Omental fat pad (tissue), 4 donors: ENCODE results near the gene TMEM218. TPM values are rescaled to one million over a fixed set of nuclear protein-coding genes. Genes with fewer than 3 reads are reported as not detected.

Experiments
- ATAC-seq: fragments of 150-250 bp; one replicate; pipeline ENCODE4 v1.9.1; 2016; ENCODE audit warnings: mild to moderate bottlenecking, moderate library complexity; ENCODE audit not compliant: low FRiP score
- DNase-seq: peaks from one replicate; pipeline ENCODE4 v3.0.0-alpha.2; 2019; ENCODE audit warnings: low spot score
- total RNA-seq, 4 donors: library from RNA; depleted of rRNA; stranded (reverse); fragments of >200 nt; gene quantifications; one replicate each; pipeline ENCODE4 v1.1.0, GENCODE V29; 2016
- TF ChIP-seq, protein P1 (sequence below), 3 donors: fragments of 450-650 bp; IDR thresholded peaks; one replicate each; pipeline ENCODE4 v1.5.1; 2016 to 2017; ENCODE audit warnings: antibody characterized with exemption in 3 of 3, mild to moderate bottlenecking in 3 of 3, moderate library complexity in 2 of 3

Gene TMEM218
- total RNA-seq, 4 donors from 2014 or later, result 17.0 to 24.4 (median 21.9) TPM

DNA sequence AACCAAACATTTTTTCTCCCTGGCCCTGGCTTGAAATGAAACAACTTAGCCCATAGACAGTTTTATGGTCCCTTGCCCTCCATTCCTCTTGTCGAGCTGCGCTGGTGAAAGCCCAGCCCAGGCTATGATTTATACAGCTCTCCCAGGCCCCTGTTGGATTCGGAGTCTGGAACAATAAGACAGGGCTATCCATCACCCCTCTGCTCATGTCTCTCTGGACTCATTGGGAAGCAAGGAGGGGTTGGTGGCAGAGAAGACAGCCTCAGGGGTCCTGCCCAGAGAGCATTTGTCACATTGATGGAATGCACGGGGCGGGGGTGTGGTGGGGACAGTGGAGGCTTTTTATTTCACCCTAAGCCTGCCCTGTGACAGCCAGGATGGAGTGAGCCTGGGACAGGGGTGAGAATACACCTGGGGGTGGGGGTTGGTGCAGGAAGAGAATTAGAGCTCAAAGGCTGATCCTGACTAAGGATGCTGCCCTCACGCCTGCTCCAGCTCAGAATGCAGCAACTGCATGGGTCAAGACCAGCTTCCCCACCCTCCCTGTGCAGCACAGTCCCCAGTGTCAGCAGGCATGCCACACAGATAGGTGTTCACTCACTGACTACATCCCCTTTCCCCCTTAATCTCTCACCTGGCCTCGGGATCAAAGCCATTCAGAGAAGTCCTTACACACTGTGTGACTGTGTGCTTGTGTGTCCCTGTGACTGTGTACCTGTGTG lies 43.1 kb upstream of the TMEM218 start:
- TF ChIP-seq, protein P1, sequence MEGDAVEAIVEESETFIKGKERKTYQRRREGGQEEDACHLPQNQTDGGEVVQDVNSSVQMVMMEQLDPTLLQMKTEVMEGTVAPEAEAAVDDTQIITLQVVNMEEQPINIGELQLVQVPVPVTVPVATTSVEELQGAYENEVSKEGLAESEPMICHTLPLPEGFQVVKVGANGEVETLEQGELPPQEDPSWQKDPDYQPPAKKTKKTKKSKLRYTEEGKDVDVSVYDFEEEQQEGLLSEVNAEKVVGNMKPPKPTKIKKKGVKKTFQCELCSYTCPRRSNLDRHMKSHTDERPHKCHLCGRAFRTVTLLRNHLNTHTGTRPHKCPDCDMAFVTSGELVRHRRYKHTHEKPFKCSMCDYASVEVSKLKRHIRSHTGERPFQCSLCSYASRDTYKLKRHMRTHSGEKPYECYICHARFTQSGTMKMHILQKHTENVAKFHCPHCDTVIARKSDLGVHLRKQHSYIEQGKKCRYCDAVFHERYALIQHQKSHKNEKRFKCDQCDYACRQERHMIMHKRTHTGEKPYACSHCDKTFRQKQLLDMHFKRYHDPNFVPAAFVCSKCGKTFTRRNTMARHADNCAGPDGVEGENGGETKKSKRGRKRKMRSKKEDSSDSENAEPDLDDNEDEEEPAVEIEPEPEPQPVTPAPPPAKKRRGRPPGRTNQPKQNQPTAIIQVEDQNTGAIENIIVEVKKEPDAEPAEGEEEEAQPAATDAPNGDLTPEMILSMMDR (IDR thresholded peaks at IDR 0.05), result no peak
- ATAC-seq (no peak), DNase-seq (no peak)

DNA sequence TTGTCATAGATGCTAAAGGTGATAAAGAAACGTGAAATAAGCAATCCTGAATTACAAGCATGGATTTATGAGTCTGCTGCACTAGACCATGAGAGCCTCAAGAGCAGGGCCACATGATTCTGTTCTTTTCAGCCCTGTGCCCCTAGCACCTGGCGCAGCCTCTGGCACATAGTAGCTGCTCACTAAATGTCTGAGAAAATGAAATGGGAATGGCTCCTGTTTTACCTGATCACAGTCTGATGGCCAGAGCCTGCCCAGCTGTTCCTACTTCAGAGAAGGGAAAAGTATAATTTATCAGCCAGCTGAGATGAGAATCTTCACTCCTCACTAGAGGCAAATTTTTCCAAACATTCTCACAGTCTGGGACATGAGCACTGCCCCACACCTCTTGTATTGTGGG lies 42.4 kb upstream of the TMEM218 start:
- TF ChIP-seq, protein P1 (IDR thresholded peaks at IDR 0.05), result no peak
- ATAC-seq (no peak), DNase-seq (no peak)

DNA sequence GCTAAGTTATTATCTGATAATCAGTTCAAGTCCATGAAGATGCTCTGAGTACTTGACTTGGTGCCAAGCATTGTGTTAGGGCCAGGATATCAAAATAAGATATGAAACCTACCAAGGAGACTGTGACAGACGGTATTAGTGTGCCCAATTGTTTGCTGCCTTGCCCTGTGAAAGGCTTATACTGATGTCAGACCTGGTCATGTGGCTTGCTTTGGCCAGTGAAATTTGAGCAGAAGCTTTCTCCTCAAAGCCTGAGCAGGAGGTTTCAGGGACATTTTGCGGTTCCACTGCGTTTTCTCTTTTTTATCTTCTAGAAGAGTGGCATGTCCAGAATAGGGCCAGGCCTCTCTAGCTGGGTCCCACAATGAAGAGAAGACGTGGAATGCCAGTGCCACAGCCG lies 37.3 kb upstream of the TMEM218 start:
- TF ChIP-seq, protein P1 (IDR thresholded peaks at IDR 0.05), result no peak
- DNase-seq, result no peak
- no peak for ATAC-seq

DNA sequence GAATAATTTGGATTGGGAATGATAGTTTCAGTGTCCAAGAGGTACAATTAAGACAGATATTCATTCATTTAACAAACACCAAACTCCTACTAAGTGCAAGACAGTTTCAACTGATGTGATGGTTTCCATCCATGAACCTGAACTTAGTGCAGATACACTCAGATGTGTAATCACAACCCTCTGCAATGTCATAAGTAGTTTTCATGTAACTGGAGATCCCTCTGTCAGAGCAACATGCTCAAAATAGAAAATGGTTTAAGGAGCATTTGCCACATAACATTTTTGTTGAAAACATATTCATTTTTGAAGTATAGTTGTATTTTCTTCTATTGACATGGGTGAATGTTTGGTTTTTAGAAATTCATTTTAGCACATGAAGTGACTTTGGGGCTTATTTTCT lies 36.6 kb upstream of the TMEM218 start:
- TF ChIP-seq, protein P1 (IDR thresholded peaks at IDR 0.05), result no peak
- DNase-seq (no peak), ATAC-seq (no peak)

DNA sequence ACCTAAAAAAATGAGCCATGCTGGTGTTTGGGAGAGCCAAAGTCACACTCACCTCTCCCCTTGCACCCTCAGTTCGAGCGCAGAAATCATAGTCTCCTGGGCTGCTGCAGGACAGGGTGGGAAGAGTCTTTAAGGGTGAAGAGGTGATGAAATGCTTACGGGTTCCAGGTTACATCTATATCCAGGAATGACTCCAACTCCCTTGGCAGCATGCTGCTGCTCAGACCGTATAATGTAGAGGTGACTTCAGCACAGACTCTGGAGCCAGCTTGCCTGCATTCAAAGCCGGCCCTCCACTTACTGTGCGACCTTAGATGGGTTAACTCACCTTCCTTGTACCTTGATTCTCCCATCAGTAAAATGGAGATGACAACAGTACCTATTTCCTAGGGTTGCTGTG lies 35.9 kb upstream of the TMEM218 start:
- TF ChIP-seq, protein P1 (IDR thresholded peaks at IDR 0.05), result no peak
- ATAC-seq (no peak), DNase-seq (no peak)

DNA sequence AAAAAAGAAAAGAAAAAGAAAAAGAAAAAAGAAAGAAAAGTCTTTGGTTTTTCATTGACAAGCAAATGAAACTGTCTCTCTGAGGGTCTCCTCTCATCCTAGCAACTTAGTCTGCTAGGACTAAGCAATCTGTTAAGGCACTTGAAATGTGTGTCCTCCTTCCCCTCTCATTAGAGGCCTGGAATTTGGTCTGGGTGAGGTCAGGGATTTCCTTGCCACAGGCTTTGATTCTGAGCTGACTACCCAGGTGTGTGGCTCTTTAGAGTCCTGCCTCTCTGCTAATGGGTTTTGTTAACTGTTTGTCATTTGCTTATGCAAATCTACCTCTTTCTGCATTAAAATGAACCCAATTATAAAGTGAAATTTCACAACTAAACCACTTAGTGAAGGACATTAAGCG lies 34.8 kb upstream of the TMEM218 start:
- TF ChIP-seq, protein P1 (IDR thresholded peaks at IDR 0.05), result no peak
- DNase-seq (no peak), ATAC-seq (no peak)
